Measurements from ENCODE around the gene GRB7.

DNA sequence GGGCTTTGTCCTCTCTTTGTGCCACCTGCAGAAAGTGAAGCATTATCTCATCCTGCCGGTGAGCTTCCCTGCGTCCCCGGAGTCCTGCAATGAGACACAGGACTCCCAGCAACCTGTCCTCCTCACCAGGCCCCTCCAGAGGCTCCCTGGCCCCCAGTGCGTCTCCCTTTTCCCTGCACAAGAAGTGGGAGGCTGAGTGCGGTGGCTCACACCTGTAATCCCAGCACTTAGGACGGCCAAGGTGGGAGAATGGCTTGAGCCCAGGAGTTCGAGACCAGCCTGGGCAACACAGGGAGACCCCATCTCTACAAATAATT is 8.4 kb downstream of the GRB7 start:
- TF ChIP-seq, protein P1, sequence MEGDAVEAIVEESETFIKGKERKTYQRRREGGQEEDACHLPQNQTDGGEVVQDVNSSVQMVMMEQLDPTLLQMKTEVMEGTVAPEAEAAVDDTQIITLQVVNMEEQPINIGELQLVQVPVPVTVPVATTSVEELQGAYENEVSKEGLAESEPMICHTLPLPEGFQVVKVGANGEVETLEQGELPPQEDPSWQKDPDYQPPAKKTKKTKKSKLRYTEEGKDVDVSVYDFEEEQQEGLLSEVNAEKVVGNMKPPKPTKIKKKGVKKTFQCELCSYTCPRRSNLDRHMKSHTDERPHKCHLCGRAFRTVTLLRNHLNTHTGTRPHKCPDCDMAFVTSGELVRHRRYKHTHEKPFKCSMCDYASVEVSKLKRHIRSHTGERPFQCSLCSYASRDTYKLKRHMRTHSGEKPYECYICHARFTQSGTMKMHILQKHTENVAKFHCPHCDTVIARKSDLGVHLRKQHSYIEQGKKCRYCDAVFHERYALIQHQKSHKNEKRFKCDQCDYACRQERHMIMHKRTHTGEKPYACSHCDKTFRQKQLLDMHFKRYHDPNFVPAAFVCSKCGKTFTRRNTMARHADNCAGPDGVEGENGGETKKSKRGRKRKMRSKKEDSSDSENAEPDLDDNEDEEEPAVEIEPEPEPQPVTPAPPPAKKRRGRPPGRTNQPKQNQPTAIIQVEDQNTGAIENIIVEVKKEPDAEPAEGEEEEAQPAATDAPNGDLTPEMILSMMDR (IDR thresholded peaks at IDR 0.05), result no peak
- TF ChIP-seq POLR2A (IDR thresholded peaks at IDR 0.05), result no peak

Measured in uterus (tissue), 2 donors.